Type B pancreatic cell (in vitro differentiated cells): ENCODE data around the gene PTGR3. TPM values are rescaled to one million over a fixed set of nuclear protein-coding genes. Genes with fewer than 3 reads are reported as not detected.

Source experiments
- DNase-seq: peaks from one replicate; pipeline ENCODE4 v3.0.0; 2021; ENCODE audit warnings: mixed read lengths; ENCODE audit not compliant: unreplicated experiment; ENCODE audit errors: extremely low spot score
- H3K27ac Mint-ChIP-seq: 2 replicates; pipeline ENCODE4 v1.8.0; 2021; ENCODE audit warnings: mild to moderate bottlenecking, mixed read lengths
- H3K27me3 Mint-ChIP-seq: 2 replicates; pipeline ENCODE4 v1.8.0; 2021; ENCODE audit warnings: mixed read lengths
- H3K36me3 Mint-ChIP-seq: 2 replicates; pipeline ENCODE4 v1.8.0; 2021; ENCODE audit warnings: mixed read lengths
- H3K4me1 Mint-ChIP-seq: one replicate; pipeline ENCODE4 v1.8.0; 2021; ENCODE audit warnings: mixed read lengths; ENCODE audit not compliant: unreplicated experiment
- H3K4me3 Mint-ChIP-seq: 2 replicates; pipeline ENCODE4 v1.8.0; 2021; ENCODE audit warnings: mild to moderate bottlenecking, mixed read lengths
- H3K9me3 Mint-ChIP-seq: 2 replicates; pipeline ENCODE4 v1.8.0; 2021; ENCODE audit warnings: mixed read lengths
- total RNA-seq: library from RNA; stranded (reverse); gene quantifications from 2 replicates; pipeline ENCODE4 v1.2.1, GENCODE V29; 2021; ENCODE audit warnings: low replicate concordance
- TF ChIP-seq, protein P1 (sequence below): fragments of 200-600 bp; sonication (generic); conservative IDR thresholded peaks from 2 replicates; pipeline ENCODE4 v1.5.0; 2021; ENCODE audit warnings: antibody characterized with exemption, mild to moderate bottlenecking

Gene PTGR3
- total RNA-seq, 1 donor from 2014 or later = 86.7 TPM

DNA sequence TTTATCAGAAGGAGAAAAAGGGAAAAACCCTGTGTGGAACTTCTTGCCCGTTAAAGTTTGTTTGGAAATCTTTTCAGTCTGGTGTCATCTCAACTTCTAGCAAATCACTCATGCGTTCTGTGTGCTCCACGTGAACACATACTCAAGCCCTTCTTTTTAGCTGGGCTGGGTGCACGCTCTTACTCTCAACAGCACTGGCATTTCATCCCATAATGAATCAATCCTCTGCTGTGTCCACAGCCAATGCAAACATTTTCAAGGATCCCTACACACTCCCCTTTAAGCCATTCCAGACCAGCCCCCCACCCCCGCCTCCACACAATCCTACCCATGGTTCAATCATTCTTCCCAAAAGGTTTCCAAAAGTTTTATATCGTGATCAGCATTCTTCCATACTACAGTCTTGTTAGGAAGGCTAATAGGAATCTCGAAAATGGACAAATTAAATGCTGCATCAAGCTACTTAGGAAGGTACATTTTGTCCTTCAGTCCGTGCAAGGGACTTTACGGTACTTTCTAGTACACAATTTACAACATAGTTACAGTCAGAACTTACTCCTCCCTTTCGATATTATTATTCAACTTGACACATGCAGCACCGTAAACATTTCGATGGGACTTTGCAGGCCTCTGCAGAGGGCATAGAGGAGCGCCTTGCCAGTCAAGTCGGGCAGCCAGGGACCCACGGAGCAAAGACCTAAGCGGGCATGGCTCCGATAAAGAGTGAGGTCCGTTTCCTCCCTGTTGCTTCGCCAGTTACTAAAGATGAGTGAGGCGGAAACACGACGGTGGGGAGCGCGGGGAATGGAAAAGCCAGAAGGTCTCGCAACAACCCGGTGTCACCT lies 1.4 kb downstream of the PTGR3 start:
- no peak for DNase-seq
- Mint-ChIP-seq H3K27ac (peak overlapping the region; percentile 91), H3K4me3 (peak overlapping the region; percentile 98), H3K36me3 (peaks cover 24% of the 10 kb centered on the region), H3K4me1 (peaks cover 38% of the 10 kb centered on the region), H3K9me3 (no peaks in the 10 kb centered on the region), H3K27me3 (peaks cover 47% of the 10 kb centered on the region)
- TF ChIP-seq, protein P1, sequence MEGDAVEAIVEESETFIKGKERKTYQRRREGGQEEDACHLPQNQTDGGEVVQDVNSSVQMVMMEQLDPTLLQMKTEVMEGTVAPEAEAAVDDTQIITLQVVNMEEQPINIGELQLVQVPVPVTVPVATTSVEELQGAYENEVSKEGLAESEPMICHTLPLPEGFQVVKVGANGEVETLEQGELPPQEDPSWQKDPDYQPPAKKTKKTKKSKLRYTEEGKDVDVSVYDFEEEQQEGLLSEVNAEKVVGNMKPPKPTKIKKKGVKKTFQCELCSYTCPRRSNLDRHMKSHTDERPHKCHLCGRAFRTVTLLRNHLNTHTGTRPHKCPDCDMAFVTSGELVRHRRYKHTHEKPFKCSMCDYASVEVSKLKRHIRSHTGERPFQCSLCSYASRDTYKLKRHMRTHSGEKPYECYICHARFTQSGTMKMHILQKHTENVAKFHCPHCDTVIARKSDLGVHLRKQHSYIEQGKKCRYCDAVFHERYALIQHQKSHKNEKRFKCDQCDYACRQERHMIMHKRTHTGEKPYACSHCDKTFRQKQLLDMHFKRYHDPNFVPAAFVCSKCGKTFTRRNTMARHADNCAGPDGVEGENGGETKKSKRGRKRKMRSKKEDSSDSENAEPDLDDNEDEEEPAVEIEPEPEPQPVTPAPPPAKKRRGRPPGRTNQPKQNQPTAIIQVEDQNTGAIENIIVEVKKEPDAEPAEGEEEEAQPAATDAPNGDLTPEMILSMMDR = no peak

DNA sequence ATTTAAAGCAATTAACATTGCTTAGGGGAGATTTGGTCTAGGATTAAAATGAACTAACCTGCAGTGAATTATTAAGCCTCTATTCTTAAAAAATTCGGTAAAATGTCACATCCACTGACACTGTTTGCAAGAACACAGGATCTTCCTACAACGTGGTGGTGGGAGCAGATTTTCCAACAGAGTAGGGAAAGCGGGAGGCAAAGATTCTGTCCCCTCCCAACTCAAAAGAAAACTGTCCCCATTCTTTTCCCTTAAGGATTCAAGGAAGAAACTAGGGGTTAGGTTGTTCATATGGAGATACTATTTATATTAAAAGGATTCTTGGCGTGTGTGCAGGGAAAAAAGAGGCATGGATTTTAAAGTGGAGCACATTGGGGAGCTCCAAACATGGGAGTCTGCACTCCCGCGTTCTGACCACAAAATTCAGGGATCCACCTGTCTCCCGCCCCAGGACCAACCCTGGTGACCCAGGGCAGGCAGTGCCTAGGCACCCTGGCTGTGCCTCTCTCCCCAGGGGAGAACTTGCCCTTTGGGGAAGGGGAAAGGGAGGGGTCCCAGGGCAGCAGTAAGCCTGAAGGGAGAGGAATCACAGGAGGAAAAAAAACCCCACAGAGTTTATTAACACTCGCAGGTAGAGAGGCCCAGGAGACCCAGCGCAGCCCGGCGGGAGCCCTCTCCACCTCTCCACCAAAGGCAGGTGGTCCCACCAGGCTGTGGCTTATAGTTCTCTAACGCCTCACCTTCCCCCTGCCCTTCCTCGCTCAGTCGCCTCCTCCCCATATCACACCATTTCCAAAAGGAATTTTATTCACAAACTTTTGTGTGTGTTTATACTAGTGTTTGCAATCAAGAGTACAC lies 2.3 kb downstream of the PTGR3 start:
- TF ChIP-seq, protein P1 = no peak
- no peak for DNase-seq
- peak overlapping the region; percentile 98 for H3K4me3 Mint-ChIP-seq
- H3K9me3 Mint-ChIP-seq = no peaks in the 10 kb centered on the region
- H3K27ac Mint-ChIP-seq = peak overlapping the region; percentile 91
- peaks cover 26% of the 10 kb centered on the region for H3K36me3 Mint-ChIP-seq
- peaks cover 45% of the 10 kb centered on the region for H3K4me1 Mint-ChIP-seq
- H3K27me3 Mint-ChIP-seq = peaks cover 46% of the 10 kb centered on the region

DNA sequence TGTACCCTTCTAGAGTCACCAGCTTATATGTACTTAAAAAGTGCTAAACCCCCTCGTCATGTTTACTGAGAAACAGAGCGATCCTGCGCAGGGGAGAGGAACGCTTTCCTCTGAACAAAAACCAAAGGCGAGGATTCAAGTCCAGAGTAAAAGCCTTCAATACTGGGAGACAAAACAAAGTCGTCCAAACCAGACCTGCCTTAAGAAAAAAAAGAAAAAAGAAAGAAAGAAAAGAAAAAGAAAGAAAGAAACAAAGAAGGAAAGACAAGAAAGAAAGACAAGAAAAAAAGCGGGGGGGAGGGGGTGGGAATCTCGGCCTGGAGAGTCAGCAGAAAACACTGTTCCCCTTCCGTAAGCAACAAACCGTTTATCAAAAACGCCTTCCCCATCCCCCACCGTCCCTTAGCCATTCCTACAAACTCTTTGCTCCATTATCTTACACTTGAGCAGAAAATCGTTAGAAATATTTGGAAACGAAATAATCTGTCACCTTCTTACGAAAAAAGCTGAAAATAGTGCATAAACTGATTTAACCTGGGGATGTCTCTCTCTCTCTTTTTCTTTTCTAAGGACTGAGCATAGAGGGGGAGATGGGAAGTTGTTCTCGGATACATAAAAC lies 3.3 kb downstream of the PTGR3 start:
- H3K27me3 Mint-ChIP-seq = peaks cover 46% of the 10 kb centered on the region
- TF ChIP-seq, protein P1 = no peak
- DNase-seq = no peak
- H3K36me3 Mint-ChIP-seq = peaks cover 34% of the 10 kb centered on the region
- peak overlapping the region; percentile 91 for H3K27ac Mint-ChIP-seq
- peaks cover 55% of the 10 kb centered on the region for H3K4me1 Mint-ChIP-seq
- H3K9me3 Mint-ChIP-seq = no peaks in the 10 kb centered on the region
- H3K4me3 Mint-ChIP-seq = peak overlapping the region; percentile 98

DNA sequence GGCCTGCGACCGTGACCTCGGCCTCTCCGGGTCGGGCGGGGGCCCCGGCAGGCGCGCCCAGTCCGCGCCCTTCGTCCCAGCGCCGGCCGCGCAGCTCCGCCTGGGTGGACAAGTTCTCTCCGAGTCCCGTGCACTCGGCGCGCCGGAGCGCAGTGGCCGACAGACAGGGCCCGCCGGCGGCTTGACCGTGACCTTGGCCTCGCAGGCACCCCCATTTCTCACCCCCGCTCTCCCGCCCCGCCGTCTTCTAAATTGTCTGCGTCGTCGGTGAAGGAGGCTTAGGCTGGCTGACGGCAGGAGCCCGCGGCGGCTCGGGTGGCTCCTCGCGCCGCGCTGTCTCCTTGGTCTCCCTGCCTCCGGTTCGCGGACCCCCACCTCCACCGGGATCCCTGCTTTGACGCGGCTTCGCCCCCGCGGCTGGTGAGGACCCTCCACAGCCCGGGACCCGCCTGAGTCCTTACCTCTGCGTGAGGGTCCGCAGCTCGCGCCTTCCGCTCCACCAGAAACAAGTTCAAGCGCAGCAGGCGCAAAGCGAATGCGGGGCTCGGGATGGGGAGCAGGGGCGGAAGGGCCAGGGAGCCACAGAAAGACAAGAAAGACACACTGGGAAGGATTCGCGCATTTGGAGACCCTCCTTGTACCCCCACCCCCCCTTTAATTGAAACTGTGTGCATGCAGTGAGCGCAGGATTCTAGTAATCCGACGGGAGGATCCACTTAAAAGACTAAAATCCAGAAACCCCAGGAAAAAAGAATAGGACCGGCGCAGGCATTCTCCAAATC lies 4.0 kb downstream of the PTGR3 start:
- peaks cover 55% of the 10 kb centered on the region for H3K4me1 Mint-ChIP-seq
- H3K27me3 Mint-ChIP-seq = peaks cover 43% of the 10 kb centered on the region
- H3K9me3 Mint-ChIP-seq = no peaks in the 10 kb centered on the region
- peak overlapping the region; percentile 98 for H3K4me3 Mint-ChIP-seq
- no peak for DNase-seq
- TF ChIP-seq, protein P1 = no peak
- peak overlapping the region; percentile 91 for H3K27ac Mint-ChIP-seq
- H3K36me3 Mint-ChIP-seq = peaks cover 36% of the 10 kb centered on the region

DNA sequence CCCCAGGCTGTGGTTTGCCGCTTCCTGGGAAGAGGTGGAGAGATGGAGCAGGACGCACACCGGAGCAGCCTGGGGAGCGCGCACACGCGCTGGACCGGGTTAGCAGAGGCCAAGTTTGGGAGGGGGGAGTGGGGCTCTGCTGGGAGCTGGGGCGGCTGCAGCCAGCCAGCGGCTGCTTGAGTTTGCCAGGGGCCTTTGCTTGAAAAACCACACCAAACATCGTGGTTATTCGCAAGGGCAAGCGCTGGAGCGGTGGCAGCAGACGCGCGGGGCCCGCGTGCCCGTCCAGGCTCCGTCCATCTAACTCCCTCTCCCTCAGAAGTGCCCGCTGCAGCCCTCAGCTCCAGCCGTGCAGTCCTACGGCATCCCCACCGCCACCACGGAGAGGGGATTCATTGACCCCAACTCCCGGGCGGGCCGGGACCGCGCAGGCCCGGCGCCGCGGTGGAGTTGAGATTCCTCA lies 4.6 kb downstream of the PTGR3 start:
- H3K9me3 Mint-ChIP-seq = no peaks in the 10 kb centered on the region
- DNase-seq = no peak
- peaks cover 43% of the 10 kb centered on the region for H3K27me3 Mint-ChIP-seq
- H3K27ac Mint-ChIP-seq = no peak overlapping the region
- peaks cover 59% of the 10 kb centered on the region for H3K4me1 Mint-ChIP-seq
- H3K4me3 Mint-ChIP-seq = peak overlapping the region; percentile 88
- H3K36me3 Mint-ChIP-seq = peaks cover 40% of the 10 kb centered on the region
- TF ChIP-seq, protein P1 = no peak
